Thyroid gland (tissue), 4 donors: ENCODE data around the gene TNFSF13. TPM values are rescaled to one million over a fixed set of nuclear protein-coding genes. Genes with fewer than 3 reads are reported as not detected.
A peak's percentile ranks its signal among the peaks of the same experiment; 100 is the strongest.

Source experiments
- DNase-seq, 2 donors: peaks; one replicate each; pipeline ENCODE4 v3.0.0-alpha.2; 2019
- H3K27ac ChIP-seq, 3 donors: fragments of 200-600 bp; sonication (generic); 1 replicate in 2 of 3; 2 replicates in 1 of 3; pipeline ENCODE4 v1.5.1; 2016 to 2019; ENCODE audit warnings: mild to moderate bottlenecking in 1 of 3, moderate library complexity in 1 of 3
- H3K27me3 ChIP-seq: fragments of 200-600 bp; sonication (generic); one replicate; pipeline ENCODE4 v1.5.1; 2019
- H3K36me3 ChIP-seq, 2 donors: fragments of 200-600 bp; sonication (generic); one replicate each; pipeline ENCODE4 v1.5.1; 2016 to 2019
- H3K4me1 ChIP-seq, 2 donors: fragments of 200-600 bp; sonication (generic); one replicate each; pipeline ENCODE4 v1.5.1; 2017 to 2019
- H3K4me3 ChIP-seq, 3 donors: fragments of 200-600 bp; sonication (generic); replicated peaks in 1 of 3; 1 replicate in 2 of 3; 2 replicates in 1 of 3; pipeline ENCODE4 v1.5.1; 2016; ENCODE audit warnings: mild to moderate bottlenecking in 1 of 3
- H3K9me3 ChIP-seq: fragments of 200-600 bp; sonication (generic); one replicate; pipeline ENCODE4 v1.5.1; 2017
- POLR2A ChIP-seq, 2 donors: fragments of 450-650 bp; IDR thresholded peaks; one replicate each; pipeline ENCODE4 v1.6.1; 2017; ENCODE audit warnings: antibody characterized with exemption in 2 of 2, mild to moderate bottlenecking in 2 of 2, moderate library complexity in 1 of 2
- WGBS, 2 donors: methylation state at CpG; one replicate each; pipeline ENCODE4 v1.1.5; 2017; 5-methylcytosine and 5-hydroxymethylcytosine counted together
- intact Hi-C: fragments of 100-400 bp; cut with DNase I; formaldehyde crosslinking; loops from one replicate; pipeline ENCODE4 v1.15.1; 2023
- total RNA-seq, 4 donors: library from RNA; depleted of rRNA; stranded (reverse); fragments of >200 nt; gene quantifications; one replicate each; pipeline ENCODE4 v1.2.3, GENCODE V29; 2016
- TF ChIP-seq, protein P1 (sequence below), 6 experiments: fragments of 200-600 bp in 3 of 6; fragments of 450-650 bp in 3 of 6; sonication (generic) in 3 of 6; IDR thresholded peaks; one replicate each; pipeline ENCODE4 v1.5.1; 2016 to 2019; ENCODE audit warnings: antibody characterized with exemption in 6 of 6, mild to moderate bottlenecking in 2 of 6, inconsistent platforms in 1 of 6, moderate library complexity in 1 of 6

The TNFSF13 gene
- total RNA-seq, 4 donors from 2014 or later = 11.7 to 32.2 (median 24.8) TPM

DNA sequence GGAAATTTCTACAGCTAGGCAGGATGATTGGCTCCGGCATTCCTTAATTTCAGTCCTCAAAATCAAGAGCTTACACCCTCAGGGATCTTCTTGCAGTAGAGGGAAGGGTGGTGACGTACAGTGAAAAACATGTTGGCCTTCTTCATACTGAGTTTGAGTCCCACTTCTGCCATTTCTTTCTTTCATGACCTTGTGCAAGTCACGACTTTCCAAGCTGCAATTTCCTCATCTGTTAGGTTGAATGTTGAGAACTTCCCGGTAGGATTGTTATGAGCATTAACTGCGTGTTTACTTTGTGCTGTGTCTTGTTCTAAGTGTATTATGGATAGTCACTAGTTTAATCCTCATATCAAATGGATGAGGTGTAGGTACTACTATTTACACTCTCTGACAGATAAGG lies 11.0 kb downstream of the TNFSF13 start:
- no peaks in the 10 kb centered on the region for H3K27me3 ChIP-seq
- H3K27ac ChIP-seq = no peak overlapping the region
- no peak for DNase-seq
- peaks cover 37 to 47% of the 10 kb centered on the region in 2 donors for H3K36me3 ChIP-seq
- no peak for TF ChIP-seq POLR2A (IDR thresholded peaks at IDR 0.05)
- TF ChIP-seq, protein P1, sequence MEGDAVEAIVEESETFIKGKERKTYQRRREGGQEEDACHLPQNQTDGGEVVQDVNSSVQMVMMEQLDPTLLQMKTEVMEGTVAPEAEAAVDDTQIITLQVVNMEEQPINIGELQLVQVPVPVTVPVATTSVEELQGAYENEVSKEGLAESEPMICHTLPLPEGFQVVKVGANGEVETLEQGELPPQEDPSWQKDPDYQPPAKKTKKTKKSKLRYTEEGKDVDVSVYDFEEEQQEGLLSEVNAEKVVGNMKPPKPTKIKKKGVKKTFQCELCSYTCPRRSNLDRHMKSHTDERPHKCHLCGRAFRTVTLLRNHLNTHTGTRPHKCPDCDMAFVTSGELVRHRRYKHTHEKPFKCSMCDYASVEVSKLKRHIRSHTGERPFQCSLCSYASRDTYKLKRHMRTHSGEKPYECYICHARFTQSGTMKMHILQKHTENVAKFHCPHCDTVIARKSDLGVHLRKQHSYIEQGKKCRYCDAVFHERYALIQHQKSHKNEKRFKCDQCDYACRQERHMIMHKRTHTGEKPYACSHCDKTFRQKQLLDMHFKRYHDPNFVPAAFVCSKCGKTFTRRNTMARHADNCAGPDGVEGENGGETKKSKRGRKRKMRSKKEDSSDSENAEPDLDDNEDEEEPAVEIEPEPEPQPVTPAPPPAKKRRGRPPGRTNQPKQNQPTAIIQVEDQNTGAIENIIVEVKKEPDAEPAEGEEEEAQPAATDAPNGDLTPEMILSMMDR (IDR thresholded peaks at IDR 0.05) = no peak
- intact Hi-C loops = no loop called here
- no peak overlapping the region for H3K4me3 ChIP-seq
- no peaks in the 10 kb centered on the region for H3K9me3 ChIP-seq
- 89% methylated on average over 5 of the region's 5 CpGs for WGBS, 2 donors
- peaks cover 13% of the 10 kb centered on the region in 2 donors for H3K4me1 ChIP-seq

DNA sequence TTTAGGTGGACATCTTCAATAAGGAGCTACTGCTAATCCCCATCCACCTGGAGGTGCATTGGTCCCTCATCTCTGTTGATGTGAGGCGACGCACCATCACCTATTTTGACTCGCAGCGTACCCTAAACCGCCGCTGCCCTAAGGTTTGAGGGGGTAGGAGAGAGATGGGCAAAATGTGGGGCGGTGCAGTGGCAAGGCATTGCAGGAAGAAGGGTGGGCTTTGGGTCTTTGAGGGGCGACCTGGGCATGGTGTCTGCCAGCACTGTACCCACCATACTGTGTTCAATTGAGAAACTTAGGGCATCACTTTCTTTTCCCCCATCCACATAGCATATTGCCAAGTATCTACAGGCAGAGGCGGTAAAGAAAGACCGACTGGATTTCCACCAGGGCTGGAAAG lies 11.8 kb downstream of the TNFSF13 start:
- TF ChIP-seq, protein P1 (IDR thresholded peaks at IDR 0.05) = no peak
- no peak for TF ChIP-seq POLR2A (IDR thresholded peaks at IDR 0.05)
- Histone ChIP-seq H3K27ac (no peak overlapping the region), H3K27me3 (no peaks in the 10 kb centered on the region), H3K36me3 (peaks cover 42 to 47% of the 10 kb centered on the region in 2 donors), H3K9me3 (no peaks in the 10 kb centered on the region), H3K4me3 (no peak overlapping the region), H3K4me1 (peaks cover 16 to 21% of the 10 kb centered on the region in 2 donors)
- intact Hi-C loops = loop anchor here (5.0 kb wide), 1 partner anchor 117 kb away; the partner anchor contains the start of genes TP53 and WRAP53
- DNase-seq = no peak
- WGBS, 2 donors = 95 to 97% methylated on average over 10 of the region's 10 CpGs

GRCh38 chr17:7572338-7572587 lies 13.7 kb downstream of the TNFSF13 start:
- Histone ChIP-seq H3K27ac (peak overlapping the region; percentile 69 to 85 (median 78)), H3K4me1 (peaks cover 16 to 26% of the 10 kb centered on the region in 2 donors), H3K4me3 (peak overlapping the region in 2 of 3 donors; percentile 9 to 18), H3K9me3 (no peaks in the 10 kb centered on the region), H3K27me3 (no peaks in the 10 kb centered on the region), H3K36me3 (peaks cover 44 to 50% of the 10 kb centered on the region in 2 donors)
- WGBS, 2 donors = 0 to 1% methylated on average over 10 to 11 of the region's 11 CpGs
- intact Hi-C loops = loop anchor here (5.0 kb wide), 1 partner anchor 115 kb away; the partner anchor contains the start of genes TP53 and WRAP53
- TF ChIP-seq, protein P1 (IDR thresholded peaks at IDR 0.05) = no peak
- TF ChIP-seq POLR2A (IDR thresholded peaks at IDR 0.05) = no peak
- DNase-seq = peak in 1 of 2 donors; percentile 99

GRCh38 chr17:7572588-7573323 lies 14.2 kb downstream of the TNFSF13 start:
- Histone ChIP-seq H3K36me3 (peaks cover 49 to 52% of the 10 kb centered on the region in 2 donors), H3K27me3 (no peaks in the 10 kb centered on the region), H3K4me3 (peak overlapping the region; percentile 75 to 99 (median 99)), H3K27ac (peak overlapping the region; percentile 94 to 96 (median 95)), H3K4me1 (peaks cover 16 to 26% of the 10 kb centered on the region in 2 donors), H3K9me3 (no peaks in the 10 kb centered on the region)
- peak; percentile 53 to 99 for DNase-seq
- TF ChIP-seq, protein P1 (IDR thresholded peaks at IDR 0.05) = peak in 1 of 6 experiments; percentile 6
- peak; percentile 87 to 98 for TF ChIP-seq POLR2A (IDR thresholded peaks at IDR 0.05)
- intact Hi-C loops = loop anchor here (5.0 kb wide), 1 partner anchor 115 kb away; the partner anchor contains the start of genes TP53 and WRAP53
- 0 to 1% methylated on average over 13 to 42 of the region's 73 CpGs for WGBS, 2 donors
